ENCODE data around the gene VAV2.

The VAV2 gene

GRCh38 chr9:133889584-133890301 is 102.4 kb downstream of the VAV2 start:
- no peak for DNase-seq (ENCODE audit: low spot score)

GRCh38 chr9:133888809-133889491 is 103.2 kb downstream of the VAV2 start:
- DNase-seq (ENCODE audit: low spot score) = no peak

DNA sequence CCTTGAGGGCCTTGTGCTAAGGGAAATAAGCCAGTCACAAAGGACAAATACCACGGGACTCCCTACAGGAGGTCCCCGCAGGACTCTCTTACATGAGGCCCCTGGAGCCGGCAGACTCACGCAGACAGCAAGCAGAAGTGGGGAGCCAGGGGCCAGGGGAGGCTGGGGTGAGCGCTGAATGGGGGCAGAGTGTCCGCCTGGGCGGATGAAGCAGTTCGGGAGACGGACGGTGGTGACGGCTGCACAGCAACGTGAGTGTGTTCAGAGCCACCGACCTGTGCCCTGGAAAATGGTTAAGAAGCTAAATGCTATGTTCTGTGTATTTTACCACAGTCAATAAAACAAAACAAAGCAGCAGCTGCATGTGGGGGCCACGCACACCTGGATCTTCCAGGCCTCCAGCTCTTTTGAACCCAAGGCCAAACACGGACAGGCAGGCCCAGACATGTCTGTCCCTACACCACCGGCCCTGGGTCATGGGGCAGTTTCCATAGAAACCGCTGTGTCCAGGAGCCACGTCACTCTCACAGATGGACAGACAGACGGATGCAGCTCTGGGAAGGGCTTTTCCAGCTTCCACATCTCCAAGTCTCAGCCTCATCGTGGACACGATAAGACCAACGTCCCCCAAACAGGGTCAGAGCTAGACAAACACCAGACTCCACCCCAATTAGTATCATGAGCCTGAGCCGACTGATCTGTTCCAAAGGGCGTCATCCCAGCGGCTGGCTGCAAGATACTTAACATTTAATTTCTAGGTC is 103.9 kb downstream of the VAV2 start:
- DNase-seq (ENCODE audit: low spot score) = no peak

DNA sequence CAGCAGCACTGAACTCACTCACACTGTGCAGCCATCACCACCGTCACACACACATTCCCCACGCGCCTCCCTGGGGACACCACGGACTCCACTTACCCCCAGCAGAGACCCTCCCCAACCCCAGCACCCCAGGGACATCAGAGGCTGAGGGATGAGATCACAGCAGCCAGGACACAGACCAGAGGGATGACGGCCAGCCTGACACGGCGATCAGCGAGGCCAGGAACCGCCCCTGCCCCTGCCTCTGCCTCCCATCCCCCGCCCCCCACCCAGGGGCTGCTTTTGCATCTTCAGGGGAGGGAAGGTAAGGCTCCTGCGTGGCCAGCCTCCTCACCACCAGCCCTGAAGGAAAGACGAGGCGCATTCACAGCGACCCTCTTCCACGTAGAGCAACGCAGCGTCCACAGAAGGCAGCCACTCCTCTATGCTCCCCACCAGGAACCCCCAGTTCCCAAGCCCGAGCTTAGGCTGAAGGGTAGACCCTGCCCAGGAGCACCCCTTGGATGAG is 104.5 kb downstream of the VAV2 start:
- DNase-seq (ENCODE audit: low spot score) = no peak

GRCh38 chr9:133886563-133887501 is 105.3 kb downstream of the VAV2 start:
- DNase-seq (ENCODE audit: low spot score) = no peak

- no peak for DNase-seq (ENCODE audit: low spot score)
Observed at GRCh38 chr9:133884907-133885744, 107.0 kb downstream of the VAV2 start.

DNA sequence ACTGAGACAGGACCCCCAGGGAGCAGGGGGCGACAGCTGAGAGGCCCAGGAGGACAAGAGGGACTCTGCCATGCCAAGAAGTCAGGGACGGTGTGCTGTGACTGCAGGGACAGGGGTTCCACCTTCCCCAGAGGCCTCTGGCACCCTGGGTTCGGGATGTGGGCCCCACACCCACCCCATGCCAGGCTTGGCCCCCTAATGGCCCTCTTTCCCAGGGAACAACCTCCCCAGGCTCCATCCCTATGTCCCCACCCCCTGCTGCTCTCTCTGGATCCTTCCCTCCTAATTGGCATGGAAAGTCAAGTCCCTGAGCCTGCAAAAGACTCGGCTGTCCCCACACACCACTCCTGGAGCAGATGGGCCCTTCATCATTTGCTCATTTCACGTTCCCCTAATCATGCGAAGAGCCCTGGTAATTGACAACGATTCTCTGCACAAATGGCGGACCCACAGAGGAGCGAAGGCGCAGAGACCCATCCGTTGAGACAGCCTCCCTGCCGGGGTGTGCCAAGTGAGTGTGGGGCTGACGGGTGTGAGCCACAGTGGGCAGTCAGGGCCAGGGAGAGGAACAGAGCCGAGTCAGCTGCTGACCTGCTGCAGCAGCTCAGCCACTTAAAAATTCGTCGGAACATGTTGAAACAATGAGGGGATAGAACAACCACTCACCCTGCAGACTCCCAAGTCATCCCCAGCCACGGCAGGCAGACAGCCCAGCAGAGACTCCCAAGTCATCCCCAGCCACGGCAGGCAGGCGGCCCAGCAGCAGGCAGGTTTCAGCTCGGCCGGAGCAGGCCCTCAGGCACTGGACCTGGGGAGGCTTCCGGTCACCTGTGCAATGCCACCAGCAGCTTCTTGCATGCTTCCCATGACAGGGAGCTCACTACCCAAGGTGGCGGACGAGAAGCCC is 109.0 kb downstream of the VAV2 start:
- no peak for DNase-seq (ENCODE audit: low spot score)

GRCh38 chr9:133881671-133882381 is 110.3 kb downstream of the VAV2 start:
- no peak for DNase-seq (ENCODE audit: low spot score)

DNA sequence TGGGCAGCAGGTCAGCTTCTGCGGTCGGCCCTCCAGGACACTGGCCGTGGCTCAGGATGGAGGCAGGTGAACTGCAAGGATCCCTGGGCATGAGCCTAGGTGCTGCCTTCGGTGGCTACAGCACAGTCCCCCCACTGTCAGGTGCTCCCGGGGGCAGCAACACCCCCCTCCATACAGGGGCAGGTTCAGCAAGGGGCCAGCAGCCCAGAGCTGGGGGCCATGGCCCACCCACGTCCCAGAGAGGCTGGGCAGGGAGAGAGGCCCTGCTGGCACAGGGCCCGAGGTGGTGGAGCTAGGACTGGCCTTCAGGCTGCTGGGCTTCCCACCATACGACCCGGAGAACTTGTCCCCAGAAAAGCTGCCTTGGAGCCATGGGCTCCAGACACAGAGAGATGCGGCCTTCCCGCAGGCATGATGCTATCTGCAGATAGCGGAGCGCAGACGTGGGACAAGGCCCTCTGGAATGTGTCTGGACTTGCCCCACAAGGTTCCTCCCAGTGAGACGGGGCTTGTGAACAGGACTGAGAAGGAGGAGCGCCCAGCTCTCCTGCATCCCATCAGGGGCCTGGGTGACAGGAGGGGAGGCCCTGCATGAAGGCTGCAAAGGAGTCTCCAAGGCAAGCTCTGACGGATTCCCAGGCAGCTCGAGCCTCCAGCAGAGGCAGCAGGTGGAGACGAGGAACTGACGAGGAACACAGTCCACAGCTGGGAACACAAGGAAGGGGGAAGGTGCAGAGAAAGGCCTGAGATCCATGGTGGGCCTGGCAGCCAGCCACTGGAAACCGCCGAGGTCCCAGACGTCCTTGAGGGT is 111.1 kb downstream of the VAV2 start:
- no peak for DNase-seq (ENCODE audit: low spot score)

GRCh38 chr9:133880136-133880535 is 112.0 kb downstream of the VAV2 start:
- DNase-seq (ENCODE audit: low spot score) = no peak

DNA sequence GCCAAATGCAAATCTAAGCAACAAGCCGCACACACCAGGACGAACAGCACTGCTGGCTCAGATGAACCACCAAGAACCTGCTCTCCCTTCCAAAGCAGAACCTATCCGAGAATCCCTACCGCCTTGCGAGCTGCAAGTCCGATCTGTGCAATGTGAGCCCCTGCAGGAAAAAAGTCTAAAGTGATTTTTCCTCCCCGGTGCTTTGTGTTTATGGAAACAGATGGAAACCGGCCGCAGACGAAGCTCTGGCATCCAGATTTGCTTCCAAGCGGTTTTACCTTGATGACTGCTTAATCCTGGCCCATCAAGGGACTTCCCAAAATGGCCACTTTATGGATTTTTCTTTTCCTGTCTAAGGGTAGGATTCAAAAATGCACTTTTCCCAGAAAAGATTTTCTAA is 112.5 kb downstream of the VAV2 start:
- DNase-seq (ENCODE audit: low spot score) = no peak

DNA sequence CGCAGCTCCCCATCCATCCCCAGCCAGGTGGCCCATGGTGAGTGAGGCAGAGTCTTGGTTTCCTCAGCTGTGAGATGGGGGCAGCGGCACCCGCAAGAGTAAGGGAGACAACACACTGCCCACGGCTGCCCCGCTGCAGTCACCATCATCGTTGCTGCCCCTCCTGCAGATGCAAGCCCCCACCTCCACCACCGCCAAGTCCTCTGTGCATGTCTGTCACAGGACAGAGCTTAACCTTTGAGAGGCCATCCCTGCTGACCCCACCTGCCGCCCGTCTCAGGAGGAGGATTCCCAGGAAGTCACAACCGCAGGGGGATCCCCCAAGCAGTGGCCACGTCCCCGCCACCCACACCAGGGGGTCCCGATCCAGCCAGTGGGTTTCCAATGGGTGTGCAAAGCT is 113.7 kb downstream of the VAV2 start:
- no peak for DNase-seq (ENCODE audit: low spot score)

DNA sequence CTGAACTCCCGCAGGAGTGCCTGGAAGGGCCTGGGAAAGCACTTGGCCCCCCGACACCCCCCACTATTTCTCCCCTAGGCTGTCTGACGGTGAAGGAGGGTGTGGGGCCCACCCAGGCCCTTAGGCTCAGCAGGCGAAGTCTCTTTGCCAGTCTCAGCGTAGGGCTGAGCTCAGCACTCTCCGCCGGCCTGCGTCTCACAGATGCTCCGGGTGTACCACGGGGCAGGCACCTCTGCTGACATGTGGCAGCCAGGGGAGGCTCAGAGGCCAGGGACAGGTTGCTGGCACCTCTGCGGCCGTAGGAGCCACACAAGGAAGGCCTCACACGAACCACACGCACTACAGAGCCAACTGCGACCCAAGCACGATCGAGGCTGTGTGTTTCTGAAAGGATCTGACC is 114.2 kb downstream of the VAV2 start:
- DNase-seq (ENCODE audit: low spot score) = no peak

- no peak for DNase-seq (ENCODE audit: low spot score)
Observed at GRCh38 chr9:133877327-133877726, 114.8 kb downstream of the VAV2 start.

GRCh38 chr9:133876836-133877235 is 115.3 kb downstream of the VAV2 start:
- no peak for DNase-seq (ENCODE audit: low spot score)

- DNase-seq (ENCODE audit: low spot score) = no peak
Observed at GRCh38 chr9:133876144-133876543, 116.0 kb downstream of the VAV2 start.

DNA sequence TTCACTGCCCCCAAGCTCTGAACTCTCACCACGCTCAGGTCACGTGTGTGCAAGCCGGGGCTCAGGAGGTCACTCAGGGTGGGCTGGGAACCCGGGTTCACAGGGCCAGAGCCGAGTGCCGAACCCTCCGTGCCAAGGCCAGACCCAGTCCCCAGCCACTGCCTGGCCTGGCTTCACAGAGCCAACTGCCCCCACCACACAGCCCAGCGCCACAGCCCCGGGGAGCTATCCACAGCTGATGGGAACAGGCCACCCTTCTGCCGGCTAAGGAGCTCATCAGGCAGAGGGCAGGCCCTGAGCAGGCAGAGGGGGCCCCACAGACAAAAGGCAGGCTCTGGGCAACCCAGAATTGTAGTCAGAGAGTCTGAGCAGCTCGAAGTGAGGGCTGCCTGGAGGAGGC is 117.0 kb downstream of the VAV2 start:
- DNase-seq (ENCODE audit: low spot score) = no peak

GRCh38 chr9:133874659-133875058 is 117.5 kb downstream of the VAV2 start:
- no peak for DNase-seq (ENCODE audit: low spot score)

Data from activated CD4-positive, alpha-beta T cell treated with anti-CD3 and anti-CD28 coated beads, Interleukin-2, Interleukin-4, amounts not matched to agents 100 ng/mL and 50 ng/mL, durations not matched to agents 16 hours and 8 hours (primary cell).